Measurements from ENCODE around the gene PPFIA4.

Gene PPFIA4

DNA sequence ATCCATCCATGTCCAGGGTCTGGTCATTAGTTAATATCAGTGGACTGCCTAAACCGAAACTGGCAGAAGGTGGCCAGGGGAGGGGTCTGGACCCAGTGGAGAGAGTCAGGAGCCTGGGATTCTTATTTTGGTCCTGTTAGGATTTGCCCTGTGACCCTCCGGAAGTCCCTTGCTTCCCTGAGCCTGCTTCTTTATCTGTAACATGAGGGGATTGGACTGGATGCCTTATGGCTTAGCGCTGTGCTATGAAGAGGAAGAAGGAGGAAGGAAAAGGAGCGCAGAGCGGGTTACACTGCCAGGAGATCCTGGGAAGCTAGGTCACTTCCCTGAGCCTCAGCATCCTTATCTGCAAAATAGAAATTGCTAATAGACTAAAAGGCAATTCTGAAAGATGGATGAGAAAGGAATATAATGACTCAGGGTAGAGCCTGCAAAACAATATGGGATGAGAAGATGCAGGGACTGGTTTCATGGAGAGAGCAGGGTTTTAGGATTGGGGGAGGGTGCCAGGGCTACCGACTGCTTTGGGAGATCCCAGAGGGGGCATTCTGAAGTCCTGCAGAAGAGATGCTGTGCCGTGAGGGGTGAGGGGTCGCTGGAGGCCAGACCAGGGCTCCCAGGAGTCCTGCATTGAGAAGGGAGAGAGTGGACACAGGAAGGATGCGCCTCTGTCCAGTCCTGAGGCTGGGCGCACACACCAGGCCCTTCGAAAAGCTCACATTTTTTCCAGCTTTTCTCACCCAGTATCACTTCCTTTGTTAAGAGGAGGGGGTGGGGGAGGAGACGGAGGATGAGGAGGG lies 100.8 kb downstream of the PPFIA4 start:
- no peak for DNase-seq (ENCODE audit: low spot score)

- no peak for DNase-seq (ENCODE audit: low spot score)
These were observed 101.6 kb downstream of the PPFIA4 start, which contains the start of gene ADORA1 for GRCh38 chr1:203127666-203128430. ADORA1 (plus strand) TSS chr1:203127726; CDS start chr1:203128842, 1,116 bp downstream.

GRCh38 chr1:203128431-203128715 lies 102.1 kb downstream of the PPFIA4 start:
- DNase-seq (ENCODE audit: low spot score) = no peak

All from COLO829 (cell line).